Gastroesophageal sphincter (tissue), 4 donors: ENCODE measurements around the gene TBC1D5. TPM values are rescaled to one million over a fixed set of nuclear protein-coding genes. Genes with fewer than 3 reads are reported as not detected.

Source experiments
- ATAC-seq: fragments of 150-250 bp; one replicate; pipeline ENCODE4 v1.9.1; 2016; ENCODE audit warnings: mild to moderate bottlenecking, moderate library complexity
- H3K27ac ChIP-seq, 4 donors: fragments of 200-600 bp; sonication (generic) in 3 of 4; 1 replicate in 3 of 4; 2 replicates in 1 of 4; pipeline ENCODE4 v1.5.1; 2016 to 2019
- H3K27me3 ChIP-seq: fragments of 200-600 bp; sonication (generic); one replicate; pipeline ENCODE4 v1.5.1; 2019
- H3K36me3 ChIP-seq, 2 donors: fragments of 200-600 bp; sonication (generic); one replicate each; pipeline ENCODE4 v1.5.1; 2019; ENCODE audit warnings: control low read depth in 1 of 2
- H3K4me1 ChIP-seq, 3 donors: fragments of 200-600 bp; sonication (generic); 1 replicate in 2 of 3; 2 replicates in 1 of 3; pipeline ENCODE4 v1.5.1; 2016 to 2019; ENCODE audit warnings: control low read depth in 2 of 3
- H3K4me3 ChIP-seq, 2 donors: fragments of 200-600 bp; sonication (generic); one replicate each; pipeline ENCODE4 v1.5.1; 2019; ENCODE audit warnings: mild to moderate bottlenecking in 1 of 2, moderate library complexity in 1 of 2
- H3K9me3 ChIP-seq, 3 donors: fragments of 200-600 bp; sonication (generic); one replicate each; pipeline ENCODE4 v1.5.1; 2017 to 2019; ENCODE audit warnings: control low read depth in 2 of 3
- EP300 ChIP-seq: sonication (generic); formaldehyde crosslinking; IDR thresholded peaks from one replicate; pipeline ENCODE4 v1.6.1; 2017; ENCODE audit warnings: antibody characterized with exemption, mild to moderate bottlenecking
- POLR2A ChIP-seq, 2 donors: fragments of 450-650 bp; IDR thresholded peaks; one replicate each; pipeline ENCODE4 v1.6.1; 2017; ENCODE audit warnings: antibody characterized with exemption in 2 of 2, mild to moderate bottlenecking in 2 of 2, moderate library complexity in 1 of 2
- POLR2AphosphoS5 ChIP-seq: sonication (generic); formaldehyde crosslinking; IDR thresholded peaks from one replicate; pipeline ENCODE4 v1.6.1; 2017; ENCODE audit warnings: antibody characterized with exemption
- WGBS, 2 donors: methylation state at CpG; one replicate each; pipeline ENCODE4 v1.1.5; 2018; ENCODE audit warnings: low coverage in 1 of 2; 5-methylcytosine and 5-hydroxymethylcytosine counted together
- total RNA-seq, 4 donors: library from RNA; depleted of rRNA; stranded (reverse); fragments of >200 nt; gene quantifications; one replicate each; pipeline ENCODE4 v1.1.0, GENCODE V29; 2016
- TF ChIP-seq, protein P1 (sequence below), 4 experiments: fragments of 200-600 bp in 2 of 4; fragments of 450-650 bp in 2 of 4; sonication (generic) in 1 of 4; IDR thresholded peaks; one replicate each; pipeline ENCODE4 v1.5.1; 2017 to 2019; ENCODE audit warnings: antibody characterized with exemption in 4 of 4, mild to moderate bottlenecking in 2 of 4, moderate library complexity in 2 of 4

Gene TBC1D5
- total RNA-seq, 4 donors from 2014 or later, result 59.5 to 66.6 (median 61.6) TPM

GRCh38 chr3:17765819-17766472, 23.5 kb upstream of the TBC1D5 start:
- no peaks in the 10 kb centered on the region for H3K36me3 ChIP-seq
- H3K4me3 ChIP-seq, result no peak overlapping the region
- 79 to 89% methylated on average over 7 to 9 of the region's 9 CpGs for WGBS, 2 donors
- TF ChIP-seq, protein P1, sequence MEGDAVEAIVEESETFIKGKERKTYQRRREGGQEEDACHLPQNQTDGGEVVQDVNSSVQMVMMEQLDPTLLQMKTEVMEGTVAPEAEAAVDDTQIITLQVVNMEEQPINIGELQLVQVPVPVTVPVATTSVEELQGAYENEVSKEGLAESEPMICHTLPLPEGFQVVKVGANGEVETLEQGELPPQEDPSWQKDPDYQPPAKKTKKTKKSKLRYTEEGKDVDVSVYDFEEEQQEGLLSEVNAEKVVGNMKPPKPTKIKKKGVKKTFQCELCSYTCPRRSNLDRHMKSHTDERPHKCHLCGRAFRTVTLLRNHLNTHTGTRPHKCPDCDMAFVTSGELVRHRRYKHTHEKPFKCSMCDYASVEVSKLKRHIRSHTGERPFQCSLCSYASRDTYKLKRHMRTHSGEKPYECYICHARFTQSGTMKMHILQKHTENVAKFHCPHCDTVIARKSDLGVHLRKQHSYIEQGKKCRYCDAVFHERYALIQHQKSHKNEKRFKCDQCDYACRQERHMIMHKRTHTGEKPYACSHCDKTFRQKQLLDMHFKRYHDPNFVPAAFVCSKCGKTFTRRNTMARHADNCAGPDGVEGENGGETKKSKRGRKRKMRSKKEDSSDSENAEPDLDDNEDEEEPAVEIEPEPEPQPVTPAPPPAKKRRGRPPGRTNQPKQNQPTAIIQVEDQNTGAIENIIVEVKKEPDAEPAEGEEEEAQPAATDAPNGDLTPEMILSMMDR (IDR thresholded peaks at IDR 0.05), result no peak
- TF ChIP-seq POLR2A (IDR thresholded peaks at IDR 0.05), result no peak
- TF ChIP-seq EP300, result no peak
- no peak for TF ChIP-seq POLR2AphosphoS5
- H3K4me1 ChIP-seq, result no peaks in the 10 kb centered on the region
- no peaks in the 10 kb centered on the region for H3K27me3 ChIP-seq
- no peaks in the 10 kb centered on the region for H3K9me3 ChIP-seq
- no peak overlapping the region for H3K27ac ChIP-seq
- ATAC-seq, result no peak

DNA sequence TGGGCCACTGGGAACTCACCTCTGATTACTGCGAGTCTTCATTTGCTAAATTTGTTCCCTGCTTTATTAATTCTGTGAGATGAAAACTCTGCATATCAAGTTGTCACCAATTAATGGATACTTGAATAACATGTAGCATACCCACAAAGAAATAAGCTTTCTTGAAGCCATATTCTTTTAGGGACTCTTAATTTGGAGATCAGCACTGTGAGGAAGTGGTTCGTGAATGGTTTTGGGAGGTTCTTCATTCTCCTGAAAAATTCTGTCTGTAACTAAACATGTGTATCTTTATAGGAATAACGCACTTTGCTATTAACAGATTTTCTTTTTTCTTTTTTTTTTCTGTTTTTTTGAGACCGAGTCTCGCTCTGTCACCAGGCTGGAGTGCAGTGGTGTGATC, 19.1 kb upstream of the TBC1D5 start:
- Histone ChIP-seq H3K4me3 (no peak overlapping the region), H3K36me3 (no peaks in the 10 kb centered on the region), H3K27me3 (no peaks in the 10 kb centered on the region), H3K4me1 (no peaks in the 10 kb centered on the region), H3K27ac (no peak overlapping the region), H3K9me3 (no peaks in the 10 kb centered on the region)
- no peak for ATAC-seq
- 88 to 90% methylated on average over 3 to 4 of the region's 5 CpGs for WGBS, 2 donors
- TF ChIP-seq, protein P1 (IDR thresholded peaks at IDR 0.05), result no peak
- TF ChIP-seq POLR2A (IDR thresholded peaks at IDR 0.05) (no peak), POLR2AphosphoS5 (no peak), EP300 (no peak)

GRCh38 chr3:17759901-17760300, 17.5 kb upstream of the TBC1D5 start:
- Histone ChIP-seq H3K4me1 (no peaks in the 10 kb centered on the region), H3K9me3 (no peaks in the 10 kb centered on the region), H3K4me3 (no peak overlapping the region), H3K36me3 (no peaks in the 10 kb centered on the region), H3K27me3 (no peaks in the 10 kb centered on the region), H3K27ac (no peak overlapping the region)
- no peak for ATAC-seq
- WGBS, 2 donors, result 76 to 82% methylated on average over 4 of the region's 4 CpGs
- TF ChIP-seq EP300 (no peak), POLR2AphosphoS5 (no peak), POLR2A (IDR thresholded peaks at IDR 0.05) (no peak)
- TF ChIP-seq, protein P1 (IDR thresholded peaks at IDR 0.05), result no peak

- no peaks in the 10 kb centered on the region for H3K9me3 ChIP-seq
- no peak for ATAC-seq
- TF ChIP-seq EP300 (no peak), POLR2A (IDR thresholded peaks at IDR 0.05) (no peak)
- TF ChIP-seq, protein P1 (IDR thresholded peaks at IDR 0.05), result no peak
- no peaks in the 10 kb centered on the region for H3K4me1 ChIP-seq
- 93 to 100% methylated on average over 1 of the region's 1 CpG for whole genome bisulfite sequencing, 2 donors
- H3K27ac ChIP-seq, result no peak overlapping the region
- H3K36me3 ChIP-seq, result no peaks in the 10 kb centered on the region
- no peak overlapping the region for H3K4me3 ChIP-seq
- no peaks in the 10 kb centered on the region for H3K27me3 ChIP-seq
These were observed 13.4 kb upstream of the TBC1D5 start for GRCh38 chr3:17755836-17756235.

- Histone ChIP-seq H3K4me3 (no peak overlapping the region), H3K4me1 (no peaks in the 10 kb centered on the region), H3K9me3 (no peaks in the 10 kb centered on the region), H3K27ac (no peak overlapping the region), H3K27me3 (no peaks in the 10 kb centered on the region), H3K36me3 (no peaks in the 10 kb centered on the region)
- TF ChIP-seq POLR2AphosphoS5, result no peak
- TF ChIP-seq POLR2A (IDR thresholded peaks at IDR 0.05), result no peak
- TF ChIP-seq EP300, result no peak
- TF ChIP-seq, protein P1 (IDR thresholded peaks at IDR 0.05), result no peak
- 53 to 89% methylated on average over 1 of the region's 1 CpG for whole genome bisulfite sequencing, 2 donors
- peak; percentile 25 for ATAC-seq
These were observed 11.2 kb upstream of the TBC1D5 start for GRCh38 chr3:17753632-17753992.
